Panc1 (cell line): ENCODE measurements around the gene REV3L. TPM values are rescaled to one million over a fixed set of nuclear protein-coding genes. Genes with fewer than 3 reads are reported as not detected.
"Not testable (repeated sequence)": the region's sequence is repeated elsewhere in the genome, so short reads cannot be mapped to it uniquely, and the experiment has no call there.

Experiments used
- ATAC-seq: fragments of 200-7000 bp; cut with Tn5 transposase; 2 replicates; pipeline ENCODE4 v1.9.1; 2020; ENCODE audit warnings: mild to moderate bottlenecking, moderate library complexity
- BruUV-seq: library from RNA; stranded (reverse); fragments of 400-500 nt; replicated peaks from 2 replicates; lab custom pipeline; 2021; lab: Mats Ljungman, UMichigan
- CTCF ChIA-PET: fragments of 300-600 bp; sonication (Branson Sonifier 250); formaldehyde crosslinking; loops from one replicate; lab custom pipeline; 2022; ENCODE audit warnings: antibody characterized with exemption; lab: Charles Lee
- POLR2A ChIA-PET: fragments of 300-600 bp; sonication (Branson Sonifier 250); formaldehyde crosslinking; loops from one replicate; lab custom pipeline; 2022; ENCODE audit warnings: antibody characterized with exemption; lab: Charles Lee
- DNase-seq: peaks from one replicate; pipeline ENCODE4 v3.0.0-alpha.2; 2010; ENCODE audit warnings: low read depth, low spot score
- H3K27ac ChIP-seq: 2 replicates; pipeline ENCODE4 v1.5.1; 2011; ENCODE audit warnings: mild to moderate bottlenecking, low read length, inconsistent platforms
- H3K27me3 ChIP-seq: fragments of 200-500 bp; sonication (Bioruptor generic); 2 replicates; pipeline ENCODE4 v1.6.0; 2014; ENCODE audit warnings: low read length, inconsistent platforms; ENCODE audit not compliant: control insufficient read depth, insufficient read depth
- H3K36me3 ChIP-seq: fragments of 200-500 bp; sonication (Bioruptor generic); 2 replicates; pipeline ENCODE4 v1.5.1; 2014; ENCODE audit warnings: inconsistent platforms, mild to moderate bottlenecking, low read length, moderate library complexity; ENCODE audit not compliant: control insufficient read depth, insufficient read depth
- H3K4me1 ChIP-seq: 2 replicates; pipeline ENCODE4 v1.5.1; 2011; ENCODE audit warnings: inconsistent platforms, mild to moderate bottlenecking, low read length, moderate library complexity; ENCODE audit not compliant: control insufficient read depth, insufficient read depth
- H3K4me3 ChIP-seq, 2 experiments: 2 replicates each; pipeline ENCODE4 v1.5.1; 2011 to 2012; ENCODE audit warnings: low read depth in 2 of 2, low read length in 2 of 2, mild to moderate bottlenecking in 2 of 2, inconsistent platforms in 1 of 2, moderate library complexity in 1 of 2
- H3K9me3 ChIP-seq: fragments of 200-500 bp; sonication (Bioruptor generic); 2 replicates; pipeline ENCODE4 v1.5.1; 2014; ENCODE audit warnings: low read depth, mild to moderate bottlenecking, inconsistent platforms, low read length, moderate library complexity; ENCODE audit not compliant: control insufficient read depth, insufficient read depth
- CTCF ChIP-seq: fragments of 450-650 bp; IDR thresholded peaks from 2 replicates; pipeline ENCODE4 v1.5.1; 2017; ENCODE audit warnings: mild to moderate bottlenecking
- POLR2AphosphoS5 ChIP-seq: IDR thresholded peaks from 2 replicates; pipeline ENCODE4 v1.6.1; 2012; ENCODE audit warnings: mild to moderate bottlenecking, low read depth, low read length, moderate library complexity
- REST ChIP-seq, 2 experiments: IDR thresholded peaks; 2 replicates each; pipeline ENCODE4 v1.6.1; 2011 to 2012; ENCODE audit warnings: low read depth in 2 of 2, control low read depth in 1 of 2, low read length in 1 of 2, mild to moderate bottlenecking in 1 of 2, moderate library complexity in 1 of 2; ENCODE audit not compliant: insufficient read depth in 1 of 2
- SIN3A ChIP-seq: IDR thresholded peaks from 2 replicates; pipeline ENCODE4 v1.6.1; 2012; ENCODE audit warnings: low read depth, mild to moderate bottlenecking, low read length, moderate library complexity, borderline replicate concordance; ENCODE audit not compliant: insufficient read depth
- TCF7L2 ChIP-seq: IDR thresholded peaks from 2 replicates; pipeline ENCODE4 v1.6.1; 2011; ENCODE audit warnings: mild to moderate bottlenecking, low read depth, low read length, inconsistent platforms
- in situ Hi-C: cut with HindIII; loops from 2 replicates; pipeline ENCODE4 v1.10.0; 2016; ENCODE audit warnings: low sequenced_read_pairs, low pct_unique_long_range_greater_than_20kb
- intact Hi-C: fragments of 100-400 bp; cut with micrococcal nuclease; formaldehyde crosslinking; loops from one replicate; pipeline ENCODE4 v1.10.0; 2022; ENCODE audit not compliant: unreplicated experiment
- total RNA-seq: library from RNA; stranded (reverse); gene quantifications from one replicate; pipeline ENCODE4 v1.2.1, GENCODE V29; 2021; ENCODE audit not compliant: unreplicated experiment

The REV3L gene
- total RNA-seq, 1 experiment from 2014 or later: 44.8 TPM

- peaks cover 57% of the 10 kb centered on the region for H3K4me1 ChIP-seq
- no TSS peak for BruUV-seq
- peak overlapping the region; percentile 84 for H3K27ac ChIP-seq
- no peaks in the 10 kb centered on the region; the same call in 1 of the 2 replicates for H3K36me3 ChIP-seq
- intact Hi-C loops: loop anchor here (2.0 kb wide), 2 partner anchors 115 to 219 kb away; a partner anchor contains a TSS
- H3K9me3 ChIP-seq: no peaks in the 10 kb centered on the region
- no peak overlapping the region for H3K4me3 ChIP-seq
- ChIA-PET CTCF (interaction anchor here (0.6 to 1.9 kb wide), 9 partner anchors 15 to 737 kb away, joined by 3 to 12 read pairs (median 3); a partner anchor contains a TSS), POLR2A (interaction anchor here (0.7 kb wide), 1 partner anchor 476 kb away, joined by 10 read pairs; no protein-coding TSS in a partner anchor)
- H3K27me3 ChIP-seq: no peaks in the 10 kb centered on the region
- TF ChIP-seq TCF7L2 (no peak), REST (IDR thresholded peaks at IDR 0.05; ENCODE audit: insufficient read depth in 1 of 2, low read depth in 2 of 2, low read length in 1 of 2) (no peak), POLR2AphosphoS5 (no peak), SIN3A (no peak), CTCF (no peak)
- in situ Hi-C loops: no loop called here
- no peak for ATAC-seq
- DNase-seq: no peak
Measured at GRCh38 chr6:111478064-111478476, 4.9 kb downstream of the REV3L start.

- peaks cover 57% of the 10 kb centered on the region for H3K4me1 ChIP-seq
- no peak for ATAC-seq
- no peaks in the 10 kb centered on the region for H3K9me3 ChIP-seq
- no TSS peak for BruUV-seq
- no peak for DNase-seq
- ChIA-PET CTCF (interaction anchor here (1.9 kb wide), 1 partner anchor 218 kb away, joined by 12 read pairs; a partner anchor contains a TSS), POLR2A (no interaction called here)
- no peak overlapping the region for H3K4me3 ChIP-seq
- in situ Hi-C loops: no loop called here
- peak overlapping the region; percentile 84 for H3K27ac ChIP-seq
- H3K36me3 ChIP-seq: no peaks in the 10 kb centered on the region; the same call in 1 of the 2 replicates
- intact Hi-C loops: no loop called here
- no peak for TF ChIP-seq REST (IDR thresholded peaks at IDR 0.05; ENCODE audit: insufficient read depth in 1 of 2, low read depth in 2 of 2, low read length in 1 of 2)
- 0 out of 2 replicates have a peak, but pooled peaks have one; percentile 38 for TF ChIP-seq POLR2AphosphoS5
- no peaks in the 10 kb centered on the region for H3K27me3 ChIP-seq
Measured at GRCh38 chr6:111477481-111477938, 5.5 kb downstream of the REV3L start.

GRCh38 chr6:111476061-111476460 is 7.0 kb downstream of the REV3L start:
- POLR2A ChIA-PET: not testable (repeated sequence)

More at GRCh38 chr6:111476061-111476460, 7.0 kb downstream of the REV3L start:
- ATAC-seq, H3K27me3 ChIP-seq, DNase-seq, CTCF ChIA-PET, in situ Hi-C loops, intact Hi-C loops, H3K4me3 ChIP-seq, H3K27ac ChIP-seq, BruUV-seq, H3K9me3 ChIP-seq, H3K36me3 ChIP-seq: not testable (repeated sequence)
- peaks cover 59% of the 10 kb centered on the region for H3K4me1 ChIP-seq
